GM20000 (cell line): ENCODE data around the gene ZNF423.

Source experiments
- DNase-seq: peaks from one replicate; pipeline ENCODE4 v3.0.0; 2012; ENCODE audit warnings: low spot score
- TF ChIP-seq, protein P1 (sequence below): IDR thresholded peaks from 2 replicates; pipeline ENCODE4 v1.5.1; 2012; ENCODE audit warnings: mild to moderate bottlenecking, control low read depth; ENCODE audit errors: extremely low read depth, missing control alignments

The ZNF423 gene

DNA sequence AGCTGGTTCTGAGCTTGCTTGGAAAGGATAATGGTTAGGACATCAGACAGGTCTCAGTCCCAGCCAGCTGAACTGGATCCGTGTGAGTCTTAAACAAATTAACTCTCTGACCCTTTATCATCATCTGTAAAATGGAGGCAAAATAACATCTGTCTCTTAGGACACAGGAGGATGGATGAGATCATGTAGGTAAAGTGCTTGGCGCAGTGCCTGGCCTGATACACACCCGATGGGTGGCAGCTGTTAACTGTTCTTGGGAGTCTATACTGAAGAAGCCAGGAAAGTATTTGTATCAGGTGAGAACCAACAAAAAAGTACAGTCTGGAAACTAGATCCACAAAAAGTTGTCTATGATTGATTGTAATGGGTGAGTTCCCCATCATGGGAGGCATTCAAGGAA, 293.7 kb downstream of the ZNF423 start:
- TF ChIP-seq, protein P1, sequence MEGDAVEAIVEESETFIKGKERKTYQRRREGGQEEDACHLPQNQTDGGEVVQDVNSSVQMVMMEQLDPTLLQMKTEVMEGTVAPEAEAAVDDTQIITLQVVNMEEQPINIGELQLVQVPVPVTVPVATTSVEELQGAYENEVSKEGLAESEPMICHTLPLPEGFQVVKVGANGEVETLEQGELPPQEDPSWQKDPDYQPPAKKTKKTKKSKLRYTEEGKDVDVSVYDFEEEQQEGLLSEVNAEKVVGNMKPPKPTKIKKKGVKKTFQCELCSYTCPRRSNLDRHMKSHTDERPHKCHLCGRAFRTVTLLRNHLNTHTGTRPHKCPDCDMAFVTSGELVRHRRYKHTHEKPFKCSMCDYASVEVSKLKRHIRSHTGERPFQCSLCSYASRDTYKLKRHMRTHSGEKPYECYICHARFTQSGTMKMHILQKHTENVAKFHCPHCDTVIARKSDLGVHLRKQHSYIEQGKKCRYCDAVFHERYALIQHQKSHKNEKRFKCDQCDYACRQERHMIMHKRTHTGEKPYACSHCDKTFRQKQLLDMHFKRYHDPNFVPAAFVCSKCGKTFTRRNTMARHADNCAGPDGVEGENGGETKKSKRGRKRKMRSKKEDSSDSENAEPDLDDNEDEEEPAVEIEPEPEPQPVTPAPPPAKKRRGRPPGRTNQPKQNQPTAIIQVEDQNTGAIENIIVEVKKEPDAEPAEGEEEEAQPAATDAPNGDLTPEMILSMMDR = no peak
- no peak for DNase-seq

GRCh38 chr16:49560004-49560830, 295.7 kb downstream of the ZNF423 start:
- no peak for DNase-seq
- TF ChIP-seq, protein P1 = no peak

- no peak for DNase-seq
- TF ChIP-seq, protein P1 = no peak
These were observed 296.7 kb downstream of the ZNF423 start for GRCh38 chr16:49559242-49559641.

GRCh38 chr16:49558451-49558850, 297.5 kb downstream of the ZNF423 start:
- TF ChIP-seq, protein P1 = no peak
- no peak for DNase-seq

DNA sequence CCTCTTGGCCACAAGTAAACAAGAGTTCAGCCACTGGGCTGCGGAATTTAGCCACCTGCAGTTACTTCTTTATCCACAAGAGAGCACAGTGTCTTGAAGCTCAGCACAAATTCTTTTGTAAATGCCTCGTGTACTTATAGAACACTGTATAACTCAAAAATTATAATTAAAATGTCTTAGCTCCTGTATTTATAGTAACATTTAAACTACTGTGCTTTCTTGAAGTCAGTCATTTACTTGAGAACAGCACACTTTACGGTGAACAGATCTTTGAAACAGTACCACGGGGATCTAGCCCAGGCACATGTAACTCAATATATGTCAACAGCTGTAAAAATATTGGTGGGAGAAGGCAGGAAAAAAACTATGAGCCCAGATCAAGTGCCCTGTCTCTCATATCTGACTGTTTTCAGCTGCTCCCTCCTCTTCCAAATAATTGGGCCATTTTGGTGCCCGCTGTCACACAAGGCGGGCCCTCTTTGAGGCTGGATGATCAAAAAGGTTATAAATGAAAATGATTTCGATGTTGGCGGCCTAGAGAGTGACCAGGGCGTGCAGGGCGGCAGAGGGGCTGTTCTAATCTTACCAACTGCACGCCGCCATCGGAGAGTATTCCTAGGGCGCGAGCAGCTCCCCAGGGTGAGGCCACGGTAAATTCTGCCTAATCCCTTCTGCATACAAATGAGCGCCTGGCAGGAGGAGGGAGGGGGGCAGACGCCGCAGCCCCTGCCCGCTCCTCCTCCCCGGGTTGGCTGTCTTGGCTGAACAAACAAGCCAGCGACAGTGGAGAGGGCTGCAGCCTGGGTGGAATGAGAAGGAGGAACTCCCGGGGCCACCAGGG, 299.1 kb downstream of the ZNF423 start:
- no peak for DNase-seq
- TF ChIP-seq, protein P1 = no peak

DNA sequence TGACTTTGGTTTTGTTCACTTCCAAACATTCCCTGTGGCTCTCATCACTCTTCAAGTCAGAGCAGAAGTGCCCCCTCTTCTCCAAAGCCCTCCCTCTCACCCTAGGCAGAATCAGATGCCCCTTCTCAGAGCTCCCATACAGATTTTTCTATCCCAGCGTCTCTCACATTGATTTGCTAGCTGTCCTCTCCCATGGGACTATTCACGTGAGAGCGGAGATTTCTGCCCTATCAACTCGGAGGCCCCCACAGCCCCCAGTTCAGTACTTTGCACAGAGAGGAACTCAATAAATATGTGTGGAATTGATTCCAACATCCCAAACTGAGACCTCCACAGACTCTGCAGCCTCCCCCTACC, 299.7 kb downstream of the ZNF423 start:
- TF ChIP-seq, protein P1 = no peak
- no peak for DNase-seq

- TF ChIP-seq, protein P1 = no peak
- DNase-seq = no peak
These were observed 301.2 kb downstream of the ZNF423 start for GRCh38 chr16:49554681-49555080.
